Naive thymus-derived CD8-positive, alpha-beta T cell (primary cell): Measurements from ENCODE around the gene NOS1AP. TPM values are rescaled to one million over a fixed set of nuclear protein-coding genes. Genes with fewer than 3 reads are reported as not detected.

Experiments
- ATAC-seq, 2 donors: fragments of 150-1000 bp; cut with Tn5 transposase in 1 of 2; sonication (Bioruptor Pico), chemical (Tn5 transposase) in 1 of 2; 1 replicate in 1 of 2; 2 replicates in 1 of 2; pipeline ENCODE4 v1.10.0; 2021; ENCODE audit warnings: mild to moderate bottlenecking in 2 of 2, moderate library complexity in 2 of 2
- POLR2A ChIA-PET: fragments of 350-600 bp; sonication (Branson Sonifier 250); formaldehyde crosslinking; loops from one replicate; lab custom pipeline; 2021; ENCODE audit warnings: antibody characterized with exemption; lab: Charles Lee
- DNase-seq, 10 donors: peaks; one replicate each; pipeline versions ENCODE4 v3.0.0 to v3.0.0-alpha.2; 2020 to 2022
- H3K27ac Mint-ChIP-seq, 10 donors: one replicate each; pipeline ENCODE4 v1.8.0; 2020 to 2022; ENCODE audit warnings: mild to moderate bottlenecking in 10 of 10, mixed read lengths in 10 of 10, moderate library complexity in 4 of 10, inconsistent platforms in 1 of 10
- H3K27me3 Mint-ChIP-seq, 5 donors: one replicate each; pipeline ENCODE4 v1.8.0; 2021 to 2022; ENCODE audit warnings: mixed read lengths in 5 of 5
- H3K36me3 Mint-ChIP-seq, 3 donors: one replicate each; pipeline ENCODE4 v1.8.0; 2020 to 2022; ENCODE audit warnings: mixed read lengths in 3 of 3, mild to moderate bottlenecking in 2 of 3, inconsistent platforms in 1 of 3
- H3K4me1 Mint-ChIP-seq, 4 donors: one replicate each; pipeline ENCODE4 v1.8.0; 2021 to 2022; ENCODE audit warnings: mixed read lengths in 4 of 4
- H3K4me3 Mint-ChIP-seq, 10 donors: one replicate each; pipeline ENCODE4 v1.8.0; 2020 to 2022; ENCODE audit warnings: mild to moderate bottlenecking in 10 of 10, mixed read lengths in 10 of 10, moderate library complexity in 6 of 10, inconsistent platforms in 1 of 10
- H3K9me3 Mint-ChIP-seq, 9 donors: one replicate each; pipeline ENCODE4 v1.8.0; 2020 to 2022; ENCODE audit warnings: mixed read lengths in 9 of 9, mild to moderate bottlenecking in 3 of 9, inconsistent platforms in 1 of 9, moderate library complexity in 1 of 9
- polyA plus RNA-seq, 3 donors: library from polyadenylated mRNA; unstranded; fragments of 300-500 nt; fragmentation: Illumina TruSeq; gene quantifications; one replicate each; pipeline ENCODE4 v1.2.3, GENCODE V29; 2021
- total RNA-seq, 8 experiments: library from RNA in 2 of 8; stranded (reverse) in 2 of 8; gene quantifications; one replicate each; pipeline ENCODE4 v1.2.3 and lab custom pipeline; 2021 to 2026

Gene NOS1AP
- total and polyA plus RNA-seq, 5 experiments from 2014 or later = not detected

DNA sequence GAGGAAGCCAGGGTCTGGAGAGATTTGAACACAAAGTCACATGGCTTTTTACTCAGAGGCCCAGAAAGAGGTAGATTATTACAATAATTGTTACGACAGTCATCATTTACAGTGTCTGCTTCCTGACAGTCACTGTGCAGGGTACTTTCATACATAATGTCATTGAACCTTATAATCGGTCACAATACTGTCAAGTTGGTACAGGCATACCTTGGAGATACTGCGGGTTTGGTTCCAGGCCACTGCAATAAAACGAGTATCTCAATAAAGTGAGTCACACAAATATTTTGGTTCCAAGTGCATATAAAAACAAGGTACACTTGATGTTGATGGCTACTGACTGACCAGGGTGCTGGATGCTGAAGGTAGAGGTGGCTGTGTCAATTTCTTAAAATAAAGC lies 112.6 kb downstream of the NOS1AP start:
- Mint-ChIP-seq H3K36me3 (no peaks in the 10 kb centered on the region), H3K4me3 (no peak overlapping the region), H3K4me1 (no peaks in the 10 kb centered on the region), H3K27ac (no peak overlapping the region), H3K9me3 (peaks cover 0 to 10% (median 5%) of the 10 kb centered on the region in 9 donors), H3K27me3 (peaks cover 3 to 14% (median 7%) of the 10 kb centered on the region in 5 donors)
- no peak for ATAC-seq
- DNase-seq = no peak
- POLR2A ChIA-PET = no interaction called here

DNA sequence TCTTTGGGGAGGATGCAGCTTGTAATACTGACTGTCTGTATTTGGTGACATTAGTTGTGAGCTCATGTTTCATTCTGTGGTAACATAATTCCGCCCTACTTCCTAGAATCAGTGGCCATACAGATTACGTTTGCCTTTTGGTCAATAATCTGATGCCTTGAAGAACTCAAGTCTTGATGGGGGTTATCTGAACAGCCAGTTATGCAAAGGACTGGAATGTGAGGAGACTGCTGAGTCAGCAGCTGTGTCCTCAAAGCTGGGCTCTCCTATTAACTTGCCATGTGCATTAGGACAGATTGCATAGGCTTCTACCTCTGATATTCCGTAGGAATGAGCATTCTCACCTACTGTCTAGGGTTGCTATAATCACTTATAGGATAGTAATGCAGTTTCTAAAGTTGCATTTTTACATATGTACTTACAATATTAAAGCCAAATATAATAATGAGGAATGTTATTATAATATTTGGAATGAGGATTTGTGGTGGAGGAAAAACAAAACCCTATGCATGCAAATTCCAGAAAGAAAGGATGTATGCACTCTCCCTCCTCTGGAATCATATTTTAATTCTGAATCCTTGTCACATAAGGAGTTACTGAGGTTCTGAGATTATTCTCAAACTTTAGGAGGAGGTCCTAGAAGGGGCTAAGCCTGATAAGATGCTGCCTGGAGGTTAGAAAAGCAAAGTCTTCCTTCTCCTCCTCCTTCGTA lies 116.0 kb downstream of the NOS1AP start:
- Mint-ChIP-seq H3K27me3 (peaks cover 0 to 6% (median 0%) of the 10 kb centered on the region in 5 donors), H3K36me3 (no peaks in the 10 kb centered on the region), H3K9me3 (peaks cover 0 to 10% (median 5%) of the 10 kb centered on the region in 9 donors), H3K4me3 (no peak overlapping the region), H3K27ac (no peak overlapping the region), H3K4me1 (no peaks in the 10 kb centered on the region)
- POLR2A ChIA-PET = no interaction called here
- DNase-seq (no peak), ATAC-seq (no peak)

DNA sequence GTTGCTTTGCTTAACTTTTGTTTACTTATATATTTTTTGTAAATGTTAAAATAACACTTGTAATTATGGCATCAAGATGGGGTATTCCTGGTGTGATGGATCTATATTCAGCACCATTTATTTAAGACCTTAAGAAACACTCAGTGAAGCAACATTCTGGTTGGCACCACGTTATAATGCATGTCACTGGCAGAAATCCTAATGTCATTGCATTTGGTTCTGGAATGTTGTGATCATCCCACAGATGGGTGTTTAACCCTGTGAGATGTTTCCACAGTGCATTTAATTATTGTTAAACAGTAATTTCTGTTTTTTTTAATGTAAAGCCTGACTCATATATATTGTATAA lies 116.5 kb downstream of the NOS1AP start:
- peaks cover 0 to 6% (median 0%) of the 10 kb centered on the region in 5 donors for H3K27me3 Mint-ChIP-seq
- H3K4me3 Mint-ChIP-seq = no peak overlapping the region
- no peaks in the 10 kb centered on the region for H3K4me1 Mint-ChIP-seq
- no peak for DNase-seq
- POLR2A ChIA-PET = no interaction called here
- no peak overlapping the region for H3K27ac Mint-ChIP-seq
- peaks cover 0 to 10% (median 5%) of the 10 kb centered on the region in 9 donors for H3K9me3 Mint-ChIP-seq
- no peak for ATAC-seq
- H3K36me3 Mint-ChIP-seq = no peaks in the 10 kb centered on the region

DNA sequence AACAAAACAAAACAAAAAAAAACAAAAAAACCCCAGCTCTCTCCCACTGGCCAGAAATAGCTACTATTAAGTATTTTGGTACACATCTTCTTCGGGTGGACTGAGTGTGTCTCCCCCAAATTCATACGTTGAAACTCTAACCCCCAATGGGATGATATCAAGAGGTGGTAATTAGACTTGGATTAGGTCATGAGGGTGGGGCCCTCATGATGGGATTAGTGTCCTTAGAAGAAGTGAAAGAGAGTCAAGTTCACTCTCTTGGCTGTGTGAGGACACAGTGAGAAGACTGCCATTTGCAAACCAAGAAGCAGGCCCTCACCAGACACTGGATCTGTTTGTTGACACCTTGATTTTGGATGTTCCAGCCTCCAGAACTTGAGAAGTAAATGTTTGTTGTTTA lies 116.9 kb downstream of the NOS1AP start:
- POLR2A ChIA-PET = no interaction called here
- ATAC-seq (no peak), DNase-seq (no peak)

DNA sequence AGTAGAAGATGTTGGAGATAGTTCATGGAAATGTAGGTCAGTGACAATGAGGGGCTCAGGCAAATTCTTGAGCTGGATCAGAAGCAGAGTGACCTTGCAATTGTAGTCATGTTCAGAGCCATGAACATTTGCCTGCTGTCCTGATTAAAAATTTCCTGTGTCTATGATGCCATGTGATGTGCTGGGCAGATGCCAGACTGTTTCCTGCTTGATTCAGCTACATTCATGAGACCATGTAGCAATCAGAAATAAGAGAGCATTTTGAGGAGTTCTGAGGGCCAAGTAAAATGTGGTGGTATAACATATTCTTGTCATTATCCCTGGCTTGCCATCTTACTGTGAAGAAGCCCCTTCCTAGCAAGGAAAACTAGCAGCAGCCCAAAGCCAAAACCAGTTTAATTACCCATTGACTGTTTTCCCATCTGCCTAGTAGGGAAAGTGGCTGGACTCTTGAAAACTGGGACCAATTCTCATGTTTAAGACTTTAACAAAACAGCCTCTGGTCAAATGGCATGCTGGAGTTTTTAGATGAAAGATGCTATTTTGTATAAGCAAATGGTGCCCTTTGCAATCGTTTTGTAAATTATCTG lies 118.3 kb downstream of the NOS1AP start:
- no peaks in the 10 kb centered on the region for H3K4me1 Mint-ChIP-seq

More for the DNA sequence above, 116.9 kb downstream of the NOS1AP start:
- Mint-ChIP-seq H3K4me1 (no peaks in the 10 kb centered on the region), H3K27ac (no peak overlapping the region), H3K4me3 (no peak overlapping the region), H3K27me3 (peaks cover 0 to 6% (median 3%) of the 10 kb centered on the region in 5 donors), H3K36me3 (no peaks in the 10 kb centered on the region), H3K9me3 (peaks cover 0 to 10% (median 5%) of the 10 kb centered on the region in 9 donors)

DNA sequence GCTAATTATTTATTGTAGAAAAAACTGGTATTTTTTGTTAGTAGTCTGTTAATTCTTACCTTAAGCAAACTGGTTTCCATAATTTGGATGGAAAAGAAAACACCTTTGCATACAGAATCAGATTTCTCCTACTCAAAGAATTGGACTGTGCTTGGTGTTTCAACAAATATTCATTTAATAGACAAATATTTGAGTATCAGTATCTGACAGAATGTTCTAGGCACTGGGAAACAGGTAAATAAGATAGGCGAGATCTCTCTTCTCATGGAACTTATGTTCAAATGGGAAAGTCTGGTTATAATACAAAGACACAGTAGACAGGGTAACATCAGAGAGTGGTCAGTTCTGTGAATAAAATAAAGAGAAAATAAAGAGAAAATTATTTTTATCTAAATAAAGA lies 119.9 kb downstream of the NOS1AP start:
- Mint-ChIP-seq H3K36me3 (no peaks in the 10 kb centered on the region), H3K9me3 (peaks cover 0 to 10% (median 5%) of the 10 kb centered on the region in 9 donors), H3K27ac (no peak overlapping the region), H3K4me1 (no peaks in the 10 kb centered on the region), H3K27me3 (peaks cover 0 to 7% (median 2%) of the 10 kb centered on the region in 5 donors), H3K4me3 (no peak overlapping the region)
- POLR2A ChIA-PET = no interaction called here
- DNase-seq = no peak
- no peak for ATAC-seq

More for the DNA sequence above, 118.3 kb downstream of the NOS1AP start:
- Mint-ChIP-seq H3K27me3 (peaks cover 0 to 7% (median 2%) of the 10 kb centered on the region in 5 donors), H3K4me3 (no peak overlapping the region), H3K36me3 (no peaks in the 10 kb centered on the region), H3K27ac (no peak overlapping the region), H3K9me3 (peaks cover 0 to 10% (median 5%) of the 10 kb centered on the region in 9 donors)
- POLR2A ChIA-PET = no interaction called here
- no peak for ATAC-seq
- DNase-seq = no peak

DNA sequence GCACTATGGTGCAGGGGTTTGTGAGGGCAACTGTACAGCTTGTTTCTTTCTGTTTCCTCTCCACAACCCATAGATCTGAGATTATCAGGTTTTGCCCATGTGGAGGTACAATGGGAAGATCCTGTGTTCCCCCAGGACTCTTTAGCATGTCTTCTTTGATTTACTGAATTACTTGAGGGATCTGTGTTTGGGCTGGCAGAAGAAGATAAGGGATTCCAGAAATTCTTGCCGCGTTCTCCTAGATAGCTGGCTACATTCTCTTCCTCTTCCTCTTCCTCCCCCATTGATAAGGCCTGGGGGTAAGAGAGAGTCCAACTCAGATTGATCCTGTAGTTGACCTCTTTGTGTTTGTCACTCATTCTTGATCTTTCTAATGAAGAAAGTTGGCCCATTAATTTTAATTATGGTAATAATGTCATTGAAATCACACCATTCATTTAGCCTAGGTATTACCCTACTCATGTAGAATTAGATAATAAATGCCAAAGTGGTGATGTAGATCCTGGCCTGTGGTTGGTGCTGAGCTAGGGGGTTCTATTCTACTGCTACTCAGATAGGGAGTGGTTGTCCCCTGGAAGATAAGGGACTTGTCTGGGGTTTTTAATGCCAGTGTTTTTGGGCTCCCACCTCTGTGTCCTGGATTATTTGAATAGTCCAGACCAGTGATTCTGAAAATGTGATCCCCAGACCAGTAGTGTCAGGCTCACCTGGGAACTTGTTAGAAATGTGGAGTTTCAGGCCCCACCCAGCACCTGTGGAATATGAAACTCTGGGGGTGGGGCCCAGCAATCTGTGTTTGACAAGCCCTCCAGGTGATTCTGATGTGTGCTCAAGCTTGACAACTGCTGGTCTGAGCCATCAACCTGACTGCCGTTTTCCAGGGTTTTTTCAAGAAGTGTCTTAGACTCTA lies 122.2 kb downstream of the NOS1AP start:
- ATAC-seq (no peak), DNase-seq (no peak)
- Mint-ChIP-seq H3K27ac (no peak overlapping the region), H3K27me3 (peaks cover 4 to 17% (median 9%) of the 10 kb centered on the region in 5 donors), H3K4me3 (no peak overlapping the region), H3K36me3 (no peaks in the 10 kb centered on the region), H3K9me3 (peaks cover 0 to 4% (median 0%) of the 10 kb centered on the region in 9 donors), H3K4me1 (no peaks in the 10 kb centered on the region)
- POLR2A ChIA-PET = no interaction called here

DNA sequence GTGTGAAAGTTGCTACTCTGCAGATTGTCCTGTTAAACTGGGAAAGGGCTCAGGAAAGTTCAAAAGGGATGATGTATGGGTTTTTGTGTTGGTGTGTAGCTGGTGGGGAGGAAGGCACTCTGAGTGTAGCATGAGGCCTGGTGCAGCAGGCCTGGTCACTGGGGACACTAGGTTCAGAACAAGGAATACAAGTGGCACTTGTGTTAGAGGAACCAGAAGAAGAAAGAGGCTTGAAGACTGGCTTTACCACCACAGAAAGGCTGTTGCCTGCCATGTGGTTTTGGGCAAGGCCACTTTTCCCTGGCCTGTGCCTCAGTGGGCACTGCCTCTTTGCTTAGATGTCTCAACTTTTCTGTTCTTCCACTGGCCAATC lies 122.8 kb downstream of the NOS1AP start:
- Mint-ChIP-seq H3K27me3 (peaks cover 6 to 18% (median 15%) of the 10 kb centered on the region in 5 donors), H3K27ac (no peak overlapping the region), H3K9me3 (no peaks in the 10 kb centered on the region), H3K4me3 (no peak overlapping the region), H3K4me1 (no peaks in the 10 kb centered on the region), H3K36me3 (no peaks in the 10 kb centered on the region)
- POLR2A ChIA-PET = no interaction called here
- DNase-seq (no peak), ATAC-seq (no peak)

DNA sequence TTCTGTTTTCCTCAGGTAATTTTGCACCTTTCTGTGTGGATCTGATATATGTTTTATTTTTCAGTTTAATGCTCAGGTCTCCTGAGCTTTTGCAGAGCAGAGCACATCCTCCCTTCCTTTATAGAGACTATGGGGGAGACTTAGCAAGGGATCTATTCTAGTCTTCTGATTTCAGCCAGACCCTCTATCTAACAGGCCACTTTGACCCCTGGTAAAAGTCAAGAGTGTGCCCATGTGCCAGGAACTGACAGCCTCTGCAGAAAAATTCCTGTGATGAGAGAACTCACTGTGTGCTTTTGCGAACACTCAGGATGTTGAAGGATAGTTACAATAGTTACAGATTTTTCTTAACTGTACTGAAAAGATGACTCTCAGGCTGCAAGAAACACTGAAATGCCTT lies 123.3 kb downstream of the NOS1AP start:
- H3K27ac Mint-ChIP-seq = no peak overlapping the region
- H3K27me3 Mint-ChIP-seq = peaks cover 7 to 18% (median 16%) of the 10 kb centered on the region in 5 donors
- H3K36me3 Mint-ChIP-seq = no peaks in the 10 kb centered on the region
- DNase-seq (no peak), ATAC-seq (no peak)
- H3K4me1 Mint-ChIP-seq = no peaks in the 10 kb centered on the region
- POLR2A ChIA-PET = no interaction called here
- no peaks in the 10 kb centered on the region for H3K9me3 Mint-ChIP-seq
- no peak overlapping the region for H3K4me3 Mint-ChIP-seq

DNA sequence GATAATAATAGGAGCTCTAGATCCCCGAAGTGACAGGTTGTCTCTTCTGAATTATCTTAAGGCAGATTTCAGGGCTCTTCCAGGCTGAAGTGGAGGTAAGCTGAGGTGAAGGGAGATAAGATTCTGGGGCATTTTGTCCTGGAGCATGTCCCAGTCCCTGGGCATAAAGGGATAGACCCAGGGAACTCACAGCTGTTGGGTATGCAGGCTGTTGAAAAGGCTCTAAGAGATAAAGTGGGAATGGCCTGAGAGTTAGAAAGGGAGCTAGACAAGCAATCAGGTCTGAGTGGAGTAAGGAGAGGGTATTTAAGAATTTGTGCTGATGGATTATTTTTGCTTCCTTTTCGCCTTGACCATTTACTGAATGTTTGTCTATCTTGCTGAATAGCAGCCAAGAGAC lies 123.7 kb downstream of the NOS1AP start:
- DNase-seq (no peak), ATAC-seq (no peak)
- Mint-ChIP-seq H3K27me3 (peaks cover 7 to 18% (median 16%) of the 10 kb centered on the region in 5 donors), H3K27ac (no peak overlapping the region), H3K4me1 (no peaks in the 10 kb centered on the region), H3K9me3 (no peaks in the 10 kb centered on the region), H3K4me3 (no peak overlapping the region), H3K36me3 (no peaks in the 10 kb centered on the region)
- POLR2A ChIA-PET = no interaction called here

DNA sequence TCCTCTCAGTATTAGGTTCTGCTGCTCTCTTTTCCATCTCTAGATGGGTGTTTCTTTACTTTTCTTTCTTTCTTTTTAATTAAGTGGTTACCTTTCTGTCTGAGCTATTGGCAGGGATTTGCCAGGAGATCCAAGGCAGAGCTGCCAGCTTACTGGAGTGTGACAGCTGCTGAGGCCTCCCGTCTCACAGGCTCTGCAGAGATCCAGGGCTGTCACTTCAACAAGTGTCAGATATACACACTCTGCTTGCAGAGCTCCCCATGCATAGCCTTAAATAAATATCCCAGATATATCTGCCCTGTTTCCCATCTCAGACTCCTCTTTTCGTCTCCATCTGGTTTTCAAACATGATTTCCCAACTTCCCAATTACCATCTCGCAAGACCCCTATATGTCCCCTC lies 124.3 kb downstream of the NOS1AP start:
- peaks cover 7 to 18% (median 16%) of the 10 kb centered on the region in 5 donors for H3K27me3 Mint-ChIP-seq
- no peaks in the 10 kb centered on the region for H3K4me1 Mint-ChIP-seq
- POLR2A ChIA-PET = no interaction called here

DNA sequence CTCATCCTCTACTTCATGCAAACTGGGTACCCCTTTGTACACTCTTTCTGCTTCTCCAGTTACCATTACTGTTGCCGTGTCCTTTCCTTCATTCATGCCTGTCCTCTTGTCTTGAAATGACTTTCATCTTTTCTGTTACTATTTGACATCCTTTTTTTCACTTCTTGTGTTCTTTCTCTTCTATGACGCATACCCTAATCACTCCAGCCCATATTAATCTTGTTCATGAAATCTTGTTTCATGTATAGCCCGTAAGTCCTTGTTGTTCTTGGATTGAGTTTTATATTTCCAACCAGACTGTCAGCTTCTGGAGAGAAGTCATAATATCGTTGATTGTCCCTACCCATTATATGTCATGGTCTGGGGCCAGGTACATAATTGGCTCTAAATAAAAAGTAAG lies 126.1 kb downstream of the NOS1AP start:
- no peaks in the 10 kb centered on the region for H3K36me3 Mint-ChIP-seq
- no peak overlapping the region for H3K27ac Mint-ChIP-seq
- H3K4me1 Mint-ChIP-seq = no peaks in the 10 kb centered on the region
- H3K27me3 Mint-ChIP-seq = peaks cover 7 to 18% (median 16%) of the 10 kb centered on the region in 5 donors
- DNase-seq = no peak
- POLR2A ChIA-PET = no interaction called here
- no peak for ATAC-seq
- no peaks in the 10 kb centered on the region for H3K9me3 Mint-ChIP-seq
- H3K4me3 Mint-ChIP-seq = no peak overlapping the region

More for the DNA sequence above, 124.3 kb downstream of the NOS1AP start:
- H3K9me3 Mint-ChIP-seq = no peaks in the 10 kb centered on the region
- H3K36me3 Mint-ChIP-seq = no peaks in the 10 kb centered on the region
- H3K27ac Mint-ChIP-seq = no peak overlapping the region
- DNase-seq = no peak
- no peak overlapping the region for H3K4me3 Mint-ChIP-seq
- no peak for ATAC-seq

DNA sequence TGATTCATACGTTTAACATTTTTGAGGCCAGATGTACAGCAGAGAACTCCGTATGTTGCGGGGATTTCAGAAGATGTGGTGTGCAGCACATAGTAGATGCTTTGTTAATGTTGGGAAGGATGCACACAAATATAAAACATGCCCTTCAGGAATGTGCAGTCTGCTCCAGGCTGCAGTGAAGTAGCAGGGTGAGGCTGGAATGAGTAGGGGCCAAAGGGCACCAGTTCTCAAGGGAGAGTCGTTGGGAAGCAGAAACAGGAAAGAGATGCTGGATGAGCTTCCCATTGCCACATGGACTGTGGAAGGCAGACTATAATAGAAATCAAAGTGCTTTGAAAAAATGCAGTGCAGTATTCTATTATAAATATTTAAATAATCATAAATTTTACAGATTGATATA lies 126.9 kb downstream of the NOS1AP start:
- no peak overlapping the region for H3K4me3 Mint-ChIP-seq
- peaks cover 0 to 4% (median 0%) of the 10 kb centered on the region in 9 donors for H3K9me3 Mint-ChIP-seq
- H3K27me3 Mint-ChIP-seq = peaks cover 7 to 24% (median 17%) of the 10 kb centered on the region in 5 donors
- no peak overlapping the region for H3K27ac Mint-ChIP-seq
- POLR2A ChIA-PET = no interaction called here
- DNase-seq (no peak), ATAC-seq (no peak)
- H3K4me1 Mint-ChIP-seq = no peaks in the 10 kb centered on the region
- H3K36me3 Mint-ChIP-seq = no peaks in the 10 kb centered on the region
